NCI-H1436 (cell line): ENCODE results near the gene P2RY6.
A peak's percentile ranks its signal among the peaks of the same experiment; 100 is the strongest.

ENCODE experiments used
- DNase-seq: peaks from one replicate; lab custom pipeline; 2025; lab: John Stamatoyannopoulos, UW

The P2RY6 gene

DNA sequence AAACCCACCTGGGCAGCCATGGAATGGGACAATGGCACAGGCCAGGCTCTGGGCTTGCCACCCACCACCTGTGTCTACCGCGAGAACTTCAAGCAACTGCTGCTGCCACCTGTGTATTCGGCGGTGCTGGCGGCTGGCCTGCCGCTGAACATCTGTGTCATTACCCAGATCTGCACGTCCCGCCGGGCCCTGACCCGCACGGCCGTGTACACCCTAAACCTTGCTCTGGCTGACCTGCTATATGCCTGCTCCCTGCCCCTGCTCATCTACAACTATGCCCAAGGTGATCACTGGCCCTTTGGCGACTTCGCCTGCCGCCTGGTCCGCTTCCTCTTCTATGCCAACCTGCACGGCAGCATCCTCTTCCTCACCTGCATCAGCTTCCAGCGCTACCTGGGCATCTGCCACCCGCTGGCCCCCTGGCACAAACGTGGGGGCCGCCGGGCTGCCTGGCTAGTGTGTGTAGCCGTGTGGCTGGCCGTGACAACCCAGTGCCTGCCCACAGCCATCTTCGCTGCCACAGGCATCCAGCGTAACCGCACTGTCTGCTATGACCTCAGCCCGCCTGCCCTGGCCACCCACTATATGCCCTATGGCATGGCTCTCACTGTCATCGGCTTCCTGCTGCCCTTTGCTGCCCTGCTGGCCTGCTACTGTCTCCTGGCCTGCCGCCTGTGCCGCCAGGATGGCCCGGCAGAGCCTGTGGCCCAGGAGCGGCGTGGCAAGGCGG, 24.5 kb downstream of the P2RY6 start:
- DNase-seq, result no peak

- DNase-seq, result no peak
Observed at GRCh38 chr11:73297231-73297590, 25.1 kb downstream of the P2RY6 start.

GRCh38 chr11:73297702-73298101, 25.6 kb downstream of the P2RY6 start:
- DNase-seq, result no peak

GRCh38 chr11:73298233-73298632, 26.1 kb downstream of the P2RY6 start:
- DNase-seq, result no peak

- no peak for DNase-seq
Observed at GRCh38 chr11:73299751-73300150, 27.6 kb downstream of the P2RY6 start.

GRCh38 chr11:73306069-73306841, 34.1 kb downstream of the P2RY6 start:
- DNase-seq, result no peak

GRCh38 chr11:73306977-73307322, 34.8 kb downstream of the P2RY6 start:
- DNase-seq, result no peak

GRCh38 chr11:73307323-73308002, 35.3 kb downstream of the P2RY6 start:
- DNase-seq, result peak; percentile 92

GRCh38 chr11:73308003-73308960, 36.1 kb downstream of the P2RY6 start, which contains the start of gene ARHGEF17:
TSS of gene ARHGEF17 (plus strand) at chr11:73308276. CDS start at chr11:73308639, 363 bp downstream.
- peak; percentile 82 for DNase-seq

DNA sequence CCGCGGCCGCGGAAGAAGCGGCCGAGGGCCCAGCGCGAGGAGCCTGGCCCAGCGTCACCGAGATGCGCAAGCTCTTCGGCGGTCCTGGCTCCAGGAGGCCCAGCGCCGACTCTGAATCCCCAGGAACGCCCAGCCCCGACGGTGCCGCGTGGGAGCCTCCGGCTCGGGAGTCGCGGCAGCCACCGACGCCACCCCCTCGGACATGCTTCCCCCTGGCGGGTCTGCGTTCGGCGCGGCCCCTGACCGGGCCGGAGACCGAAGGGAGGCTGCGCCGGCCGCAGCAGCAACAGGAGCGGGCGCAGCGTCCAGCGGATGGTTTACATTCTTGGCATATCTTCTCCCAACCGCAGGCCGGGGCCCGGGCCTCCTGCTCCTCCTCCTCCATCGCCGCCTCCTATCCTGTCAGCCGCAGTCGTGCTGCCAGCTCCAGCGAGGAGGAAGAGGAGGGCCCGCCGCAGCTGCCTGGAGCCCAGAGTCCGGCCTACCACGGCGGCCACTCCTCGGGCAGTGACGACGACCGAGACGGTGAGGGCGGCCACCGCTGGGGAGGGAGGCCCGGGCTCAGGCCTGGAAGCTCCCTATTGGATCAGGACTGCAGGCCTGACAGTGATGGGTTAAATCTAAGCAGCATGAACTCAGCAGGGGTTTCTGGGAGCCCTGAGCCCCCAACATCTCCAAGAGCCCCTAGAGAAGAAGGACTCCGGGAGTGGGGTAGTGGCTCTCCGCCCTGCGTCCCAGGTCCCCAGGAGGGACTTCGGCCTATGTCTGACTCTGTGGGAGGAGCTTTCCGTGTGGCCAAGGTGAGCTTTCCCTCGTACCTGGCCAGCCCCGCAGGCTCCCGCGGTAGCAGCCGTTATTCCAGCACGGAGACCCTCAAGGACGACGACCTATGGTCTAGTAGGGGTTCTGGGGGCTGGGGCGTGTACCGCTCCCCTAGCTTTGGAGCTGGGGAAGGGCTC, 37.1 kb downstream of the P2RY6 start:
- DNase-seq, result no peak

GRCh38 chr11:73310076-73310475, 37.9 kb downstream of the P2RY6 start:
- no peak for DNase-seq

GRCh38 chr11:73310661-73311393, 38.7 kb downstream of the P2RY6 start:
- DNase-seq, result no peak

DNA sequence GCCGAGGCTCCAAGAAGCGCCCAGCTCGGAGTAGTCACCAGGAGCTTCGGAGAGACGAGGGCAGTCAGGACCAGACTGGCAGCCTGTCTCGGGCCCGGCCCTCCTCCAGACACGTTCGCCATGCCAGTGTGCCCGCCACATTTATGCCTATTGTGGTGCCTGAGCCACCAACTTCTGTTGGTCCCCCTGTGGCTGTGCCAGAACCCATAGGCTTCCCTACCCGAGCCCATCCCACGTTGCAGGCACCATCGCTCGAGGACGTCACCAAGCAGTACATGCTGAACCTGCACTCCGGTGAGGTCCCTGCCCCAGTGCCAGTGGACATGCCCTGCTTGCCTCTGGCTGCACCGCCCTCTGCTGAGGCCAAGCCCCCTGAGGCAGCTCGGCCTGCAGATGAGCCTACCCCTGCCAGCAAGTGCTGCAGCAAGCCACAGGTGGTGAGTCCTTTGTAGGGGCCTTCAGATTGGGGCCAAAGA, 39.3 kb downstream of the P2RY6 start:
- DNase-seq, result no peak

GRCh38 chr11:73312036-73312435, 39.9 kb downstream of the P2RY6 start:
- DNase-seq, result no peak

- DNase-seq, result no peak
Observed at GRCh38 chr11:73312851-73313327, 40.8 kb downstream of the P2RY6 start.

DNA sequence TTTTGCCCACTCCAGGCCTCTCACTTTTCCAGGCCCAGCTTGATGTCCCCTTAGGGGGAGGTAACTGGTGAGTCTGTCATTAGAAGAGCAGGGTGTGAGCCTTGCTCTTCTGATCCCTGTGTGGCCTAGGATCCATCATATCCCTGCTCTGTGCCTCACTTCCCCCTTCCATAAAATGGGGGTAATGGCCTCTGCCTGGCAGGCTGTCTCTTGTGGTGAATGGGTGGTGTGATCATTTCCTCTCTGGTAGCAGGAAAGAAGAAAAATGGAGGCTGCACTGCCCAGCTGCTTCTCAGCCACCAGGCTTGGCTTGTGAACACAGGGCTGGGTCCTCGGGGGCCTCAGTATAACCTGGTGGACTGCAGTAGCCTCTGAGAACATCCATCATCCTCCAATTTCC, 41.5 kb downstream of the P2RY6 start:
- DNase-seq, result no peak

- DNase-seq, result no peak
Observed at GRCh38 chr11:73314117-73314961, 42.2 kb downstream of the P2RY6 start.

DNA sequence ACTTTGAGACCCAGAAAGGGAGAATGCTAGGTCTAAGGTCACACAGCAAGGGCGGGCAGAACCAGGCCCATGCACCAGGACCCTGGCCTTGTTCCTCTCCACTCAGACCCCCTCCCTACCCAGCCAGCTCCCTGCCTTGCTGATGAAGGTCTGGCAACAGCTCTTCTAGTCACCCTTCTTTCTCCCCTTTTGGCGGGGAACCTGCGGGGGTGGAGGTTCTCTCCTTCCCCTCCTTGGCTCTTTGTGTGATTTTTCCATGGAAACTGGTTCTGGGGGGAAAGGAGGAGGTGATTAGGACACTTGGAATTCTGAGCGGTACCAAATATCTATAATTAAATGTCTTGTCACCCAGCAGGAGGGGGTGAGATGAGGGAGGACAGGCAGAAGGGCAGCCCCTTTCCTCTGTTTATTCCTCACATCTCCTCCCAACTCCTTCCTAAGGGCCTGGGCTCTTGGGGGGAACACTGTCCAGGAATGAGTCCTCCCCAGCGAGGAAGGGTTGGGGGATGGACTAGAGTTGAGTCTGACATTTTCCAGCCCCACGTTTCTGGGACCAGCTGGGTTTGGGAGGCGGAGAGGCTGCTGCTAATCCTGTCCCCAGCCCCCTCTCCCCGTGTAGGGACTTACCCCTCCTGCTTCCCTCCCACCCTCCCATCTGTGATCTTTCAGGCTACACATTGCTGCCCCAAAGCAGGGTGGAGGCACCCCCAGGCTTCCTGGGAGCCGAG, 43.3 kb downstream of the P2RY6 start:
- DNase-seq, result no peak
